HG03280 (cell line): ENCODE data around the gene TRIM61.

Experiments
- ATAC-seq: cut with Tn5 transposase; IDR thresholded peaks from one replicate; pipeline ENCODE4 v1.9.1; 2021; ENCODE audit warnings: mild to moderate bottlenecking, moderate library complexity; ENCODE audit not compliant: unreplicated experiment

TRIM61 gene

DNA sequence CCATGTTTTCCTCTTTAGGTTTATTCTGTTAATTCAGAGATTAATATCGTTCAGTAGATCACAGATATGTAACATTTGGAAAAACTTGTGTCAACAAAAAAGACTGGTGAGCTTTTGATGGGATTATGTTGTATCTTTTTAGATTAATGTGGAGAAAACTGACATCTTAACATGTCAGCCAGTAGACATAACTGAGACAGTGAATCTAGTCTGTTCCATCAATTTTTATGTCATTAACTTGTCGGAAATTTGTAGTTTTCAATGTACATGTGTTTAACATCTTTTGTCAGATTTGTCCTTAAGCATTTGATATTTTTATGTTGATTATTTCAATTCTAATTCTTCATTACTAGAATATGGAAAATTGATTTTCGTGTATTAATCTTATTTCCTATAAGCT, 58.5 kb downstream of the TRIM61 start:
- no peak for ATAC-seq
